SW 1271 (cell line): Measurements from ENCODE around the gene TUBB2A.
"Not testable (repeated sequence)": the region's sequence is repeated elsewhere in the genome, so short reads cannot be mapped to it uniquely, and the experiment has no call there.

Experiments used
- DNase-seq, 2 experiments: peaks; one replicate each; lab custom pipeline; 2025; lab: John Stamatoyannopoulos, UW

TUBB2A gene

GRCh38 chr6:3157131-3157933, at the start of gene TUBB2A:
Gene TUBB2A (minus strand): TSS chr6:3157544. CDS start chr6:3157463, 81 bp downstream.
- peak; percentile 35 to 65 for DNase-seq

DNA sequence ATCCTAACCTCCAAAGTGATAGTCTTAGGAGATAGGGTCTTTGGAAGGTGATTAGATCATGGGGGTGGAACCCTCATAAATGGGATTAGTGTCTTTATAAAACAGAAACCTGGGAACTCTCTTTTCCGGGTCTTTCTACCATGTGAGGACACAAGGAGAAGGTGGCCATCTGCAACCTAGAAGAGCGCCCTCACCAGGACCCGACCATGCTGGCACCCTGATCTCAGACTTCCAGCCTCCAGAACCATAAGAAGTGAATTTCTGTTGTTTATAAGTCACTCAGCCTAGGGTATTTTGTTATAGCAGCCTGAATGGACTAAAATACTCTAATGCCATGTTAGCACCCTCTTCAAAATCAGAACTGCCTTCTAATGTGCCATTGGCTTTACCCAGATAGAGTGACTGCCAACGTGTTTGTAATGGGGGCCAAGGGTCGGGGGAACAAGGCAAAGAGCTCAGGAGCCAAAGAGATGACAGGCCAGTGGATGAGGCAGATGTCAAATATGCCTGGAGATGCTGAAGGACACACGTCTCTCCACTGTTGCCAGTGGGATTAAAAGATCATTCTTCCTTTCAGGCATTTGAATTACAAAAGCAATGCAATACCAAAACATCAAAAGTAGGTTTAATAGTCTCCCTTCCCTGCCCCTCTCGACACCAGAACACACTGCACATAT, 49.1 kb upstream of the TUBB2A start:
- no peak for DNase-seq

- DNase-seq = no peak
These were observed 48.6 kb upstream of the TUBB2A start for GRCh38 chr6:3205913-3206312.

GRCh38 chr6:3204921-3205320, 47.6 kb upstream of the TUBB2A start:
- DNase-seq = no peak

- no peak for DNase-seq
These were observed 45.8 kb upstream of the TUBB2A start for GRCh38 chr6:3202999-3203696.

DNA sequence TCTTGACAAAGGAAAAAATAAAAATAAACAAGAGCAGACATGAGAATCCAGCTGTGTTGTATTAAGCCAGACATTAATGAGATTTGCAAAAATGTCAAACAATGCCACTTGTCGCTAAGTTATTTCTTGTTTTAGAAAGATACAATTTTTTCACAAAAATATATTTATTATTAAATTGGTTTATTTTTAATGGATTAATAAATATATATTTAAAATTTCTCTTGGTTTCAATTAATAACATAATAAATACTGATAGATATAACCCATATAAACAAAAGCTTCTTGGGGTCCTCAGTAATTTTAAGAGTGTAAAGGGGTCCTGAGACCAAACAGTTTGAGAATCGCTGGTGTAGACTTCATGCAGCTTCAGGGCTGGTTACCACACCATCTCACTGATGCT, 44.0 kb upstream of the TUBB2A start:
- DNase-seq = no peak

DNA sequence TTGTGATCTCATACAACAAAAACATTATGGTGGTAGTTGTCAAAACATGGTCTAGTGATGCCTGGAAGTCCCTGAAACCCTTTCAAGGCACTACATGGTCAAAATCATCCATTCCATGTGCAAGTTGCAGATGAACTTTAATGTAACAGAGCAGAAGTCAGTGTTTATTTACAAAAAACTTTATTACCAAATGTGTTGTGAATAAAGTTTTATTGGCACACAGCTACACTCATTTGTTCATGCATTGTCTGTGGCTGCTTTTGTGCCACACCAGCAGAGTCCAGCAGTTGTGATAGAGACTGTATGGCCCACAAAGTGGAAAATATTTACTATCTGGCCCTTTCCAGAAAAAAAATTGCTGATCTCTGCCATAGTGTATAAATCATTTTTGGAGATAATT, 43.3 kb upstream of the TUBB2A start:
- no peak for DNase-seq

DNA sequence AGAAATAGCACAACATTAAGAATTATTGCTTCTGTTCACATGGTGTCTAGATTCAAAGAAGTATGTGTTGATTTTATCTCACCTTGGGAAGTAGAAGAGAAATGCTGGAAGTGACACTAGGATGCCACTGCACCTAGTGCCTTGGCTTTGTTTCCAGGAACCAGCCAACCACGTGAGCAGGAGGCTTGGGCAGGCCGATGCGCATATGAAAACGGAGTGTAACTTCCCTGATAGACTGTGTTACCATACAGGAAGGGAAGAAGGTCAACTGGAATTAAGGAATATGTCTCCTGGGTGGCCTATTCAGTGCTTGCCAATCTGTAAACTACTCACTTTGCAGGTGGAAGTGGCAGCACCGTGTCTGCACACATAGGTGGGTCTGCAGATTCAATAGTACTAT, 42.0 kb upstream of the TUBB2A start:
- no peak for DNase-seq

GRCh38 chr6:3197734-3198133, 40.4 kb upstream of the TUBB2A start:
- DNase-seq = not testable (repeated sequence)

DNA sequence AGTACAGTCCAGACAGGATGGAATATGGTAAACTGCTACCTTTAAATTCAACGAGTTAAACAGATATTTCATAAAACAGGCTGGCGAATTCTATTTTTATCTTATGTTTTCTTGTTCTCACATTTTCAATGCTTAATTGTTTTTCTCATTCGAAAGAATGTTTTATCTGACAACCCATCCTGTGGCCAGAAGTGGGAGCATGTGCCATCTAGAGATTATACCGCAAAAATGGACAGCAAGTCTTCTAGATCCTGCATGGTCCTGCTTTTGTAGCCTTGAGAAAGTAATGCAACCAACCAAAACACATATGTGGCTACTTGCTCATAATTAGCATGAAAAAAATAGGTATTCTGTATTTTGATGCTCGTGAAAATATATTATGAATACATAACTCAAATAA, 39.4 kb upstream of the TUBB2A start:
- no peak for DNase-seq

GRCh38 chr6:3195695-3196497, 38.6 kb upstream of the TUBB2A start:
- no peak for DNase-seq

GRCh38 chr6:3195420-3195694, 38.0 kb upstream of the TUBB2A start:
- no peak for DNase-seq

DNA sequence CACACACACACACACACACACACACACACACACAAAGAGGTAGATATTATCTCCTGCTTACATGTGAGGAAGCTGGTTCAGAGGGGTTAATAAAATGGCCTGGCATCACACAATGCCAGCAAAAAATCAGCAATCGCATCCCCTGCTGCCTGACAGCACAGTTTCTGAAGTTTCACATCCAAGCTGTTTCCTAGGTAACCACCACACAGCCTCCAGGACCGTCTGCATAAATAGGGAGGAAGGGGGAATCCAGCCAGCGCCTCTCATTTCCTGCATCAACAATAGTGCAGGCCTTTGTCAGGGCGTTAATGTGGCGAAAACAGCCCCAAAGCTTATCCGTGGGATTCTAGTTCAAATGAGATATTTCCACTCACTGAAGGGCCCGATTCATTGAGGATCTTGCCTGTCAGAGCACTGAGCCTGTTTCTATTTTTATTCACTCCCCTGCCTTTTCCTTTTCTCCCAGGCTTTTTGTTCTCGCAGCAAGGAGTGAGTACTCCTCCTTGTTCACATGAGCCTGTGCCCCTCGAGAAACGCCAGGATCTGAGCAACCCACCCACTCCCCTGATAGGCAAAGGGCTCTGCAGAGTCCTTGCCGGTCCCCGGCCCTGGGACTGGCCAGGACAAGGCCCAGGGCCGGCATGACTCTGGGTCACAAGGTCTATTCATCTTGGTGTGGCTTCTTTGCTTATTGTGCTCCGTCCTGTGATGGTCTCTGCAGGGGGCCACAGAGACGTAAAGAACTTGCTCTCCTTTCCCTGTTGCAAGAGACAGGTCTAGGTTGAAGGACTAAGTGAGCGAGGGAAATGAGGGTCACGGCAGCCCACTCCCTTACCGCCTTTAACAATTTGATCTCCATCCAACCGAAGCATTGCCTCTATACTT, 37.4 kb upstream of the TUBB2A start:
- no peak for DNase-seq

- no peak for DNase-seq
These were observed 35.9 kb upstream of the TUBB2A start for GRCh38 chr6:3193102-3193849.

- no peak for DNase-seq
These were observed 33.4 kb upstream of the TUBB2A start for GRCh38 chr6:3190779-3191178.

- DNase-seq = no peak
These were observed 32.7 kb upstream of the TUBB2A start for GRCh38 chr6:3190056-3190455.

DNA sequence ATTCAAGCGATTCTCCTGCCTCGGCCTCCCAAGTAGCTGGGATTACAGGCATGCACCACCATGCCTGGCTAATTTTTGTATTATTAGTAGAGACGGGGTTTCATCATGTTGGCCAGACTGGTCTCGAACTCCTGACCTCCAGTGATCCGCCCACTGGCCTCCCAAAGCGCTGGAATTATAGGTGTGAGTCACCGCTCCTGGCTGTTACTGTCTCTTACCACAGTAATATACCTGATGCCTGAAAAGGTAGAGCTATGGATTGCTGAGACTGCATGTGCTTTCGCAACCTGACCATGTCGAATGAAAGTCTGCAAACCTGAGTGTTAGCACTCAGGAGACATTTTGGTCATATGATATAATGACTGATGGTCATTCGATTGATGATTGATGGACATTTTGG, 31.8 kb upstream of the TUBB2A start:
- not testable (repeated sequence) for DNase-seq

DNA sequence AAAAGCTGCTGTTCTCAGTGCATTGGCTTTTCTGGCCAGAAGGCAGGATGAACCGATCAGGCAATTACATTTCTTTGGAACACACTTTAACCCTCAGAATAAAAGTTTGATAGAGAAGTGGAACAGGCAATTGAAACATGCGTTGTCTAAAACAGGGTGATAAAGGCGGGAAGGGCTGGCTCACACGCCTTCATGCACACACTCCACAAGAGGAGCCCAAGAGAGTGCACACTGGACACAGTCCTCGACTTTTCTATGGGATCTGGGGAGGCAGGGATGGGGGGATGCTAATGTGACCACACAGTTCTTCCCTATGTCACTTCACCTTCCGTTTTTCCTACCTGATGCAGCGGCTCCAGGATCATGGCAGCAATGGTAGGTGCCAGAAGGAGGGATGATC, 30.9 kb upstream of the TUBB2A start:
- DNase-seq = no peak

DNA sequence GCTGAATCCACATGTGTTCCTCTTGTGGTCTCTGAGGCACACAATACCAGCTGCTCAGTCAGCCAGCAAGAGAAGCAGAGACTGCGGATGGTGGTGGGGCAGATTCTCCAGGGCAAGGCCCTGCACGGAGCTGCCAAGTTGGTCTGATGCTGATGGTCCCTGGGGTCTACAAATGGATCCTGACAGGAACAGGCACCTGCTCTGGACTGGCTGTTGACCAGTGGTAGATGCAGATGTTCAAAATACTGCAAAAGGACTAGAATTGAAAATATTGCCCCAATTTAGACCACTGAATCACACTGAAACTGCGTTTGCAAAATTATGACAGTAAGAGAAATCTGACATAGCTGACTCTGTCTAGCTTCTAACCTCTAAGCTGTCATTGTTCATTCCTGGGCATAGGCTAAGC, 29.6 kb upstream of the TUBB2A start:
- no peak for DNase-seq

DNA sequence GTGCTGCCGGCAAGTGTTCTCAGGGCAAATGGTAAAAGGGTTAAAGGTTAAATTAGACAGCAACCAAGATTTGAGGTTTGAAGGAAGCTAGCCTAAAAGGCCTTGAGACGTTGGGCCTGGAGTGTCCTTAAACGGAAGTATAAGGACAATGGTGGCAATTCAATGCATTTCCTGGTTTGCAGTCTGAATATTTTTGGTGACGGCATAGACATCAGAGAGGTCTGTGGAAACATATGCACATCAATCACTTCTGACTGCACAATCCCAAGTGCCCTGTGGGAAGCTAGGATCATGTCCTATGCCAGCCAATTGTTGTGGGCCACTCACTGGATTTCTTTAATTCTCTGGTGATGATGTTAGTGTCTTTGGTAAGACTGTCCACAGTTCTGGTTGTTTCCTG, 25.7 kb upstream of the TUBB2A start:
- no peak for DNase-seq

DNA sequence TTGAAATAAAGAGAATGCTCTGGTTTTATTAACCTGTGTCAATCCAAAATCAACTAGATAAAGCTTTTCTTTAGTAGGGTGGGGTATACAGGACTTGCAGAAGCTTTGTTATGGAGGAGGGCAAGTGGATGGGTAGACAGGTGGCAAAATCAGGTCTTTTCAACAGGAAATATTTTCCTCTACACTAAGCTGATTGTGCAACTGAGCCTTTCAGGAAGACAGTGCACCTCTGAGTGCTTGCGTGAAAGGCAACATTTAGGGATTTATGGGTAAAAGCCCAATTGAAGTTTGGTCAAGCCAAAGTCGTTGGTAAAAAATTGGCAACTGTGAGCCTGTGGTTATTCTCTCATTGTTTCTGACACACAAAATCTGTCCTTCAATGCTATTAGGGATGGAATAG, 23.8 kb upstream of the TUBB2A start:
- no peak for DNase-seq
